ENCODE results near the gene RNF31. TPM values are rescaled to one million over a fixed set of nuclear protein-coding genes. Genes with fewer than 3 reads are reported as not detected.

Gene RNF31
- total RNA-seq = 10 to 100 TPM; 75.5 to 82.9 TPM
- polyA plus RNA-seq (2013, experiment 1 of 2) = 52.4 TPM
- 44.9 TPM for polyA plus RNA-seq (2013, experiment 2 of 2)
- long read RNA-seq, experiment 1, partial matches to known transcripts = 9 of 23 reads
- long read RNA-seq, experiment 1, other reads (novel, unspliced or antisense) = 9 of 23 reads
- long read RNA-seq, experiment 2, transcript RNF31-201 (21 exons, 3,627 nt) = major isoform, 21 of 47 reads
- long read RNA-seq, experiment 2, partial matches to known transcripts = 10 of 47 reads
- long read RNA-seq, experiment 2, other reads (novel, unspliced or antisense) = 14 of 47 reads
- long read RNA-seq, experiment 3, partial matches to known transcripts = 23 of 35 reads
- long read RNA-seq, experiment 3, other reads (novel, unspliced or antisense) = 8 of 35 reads
- long read RNA-seq, experiment 4, partial matches to known transcripts = 1 of 1 reads
- long read RNA-seq, experiment 4, other reads (novel, unspliced or antisense) = 0 of 1 reads

DNA sequence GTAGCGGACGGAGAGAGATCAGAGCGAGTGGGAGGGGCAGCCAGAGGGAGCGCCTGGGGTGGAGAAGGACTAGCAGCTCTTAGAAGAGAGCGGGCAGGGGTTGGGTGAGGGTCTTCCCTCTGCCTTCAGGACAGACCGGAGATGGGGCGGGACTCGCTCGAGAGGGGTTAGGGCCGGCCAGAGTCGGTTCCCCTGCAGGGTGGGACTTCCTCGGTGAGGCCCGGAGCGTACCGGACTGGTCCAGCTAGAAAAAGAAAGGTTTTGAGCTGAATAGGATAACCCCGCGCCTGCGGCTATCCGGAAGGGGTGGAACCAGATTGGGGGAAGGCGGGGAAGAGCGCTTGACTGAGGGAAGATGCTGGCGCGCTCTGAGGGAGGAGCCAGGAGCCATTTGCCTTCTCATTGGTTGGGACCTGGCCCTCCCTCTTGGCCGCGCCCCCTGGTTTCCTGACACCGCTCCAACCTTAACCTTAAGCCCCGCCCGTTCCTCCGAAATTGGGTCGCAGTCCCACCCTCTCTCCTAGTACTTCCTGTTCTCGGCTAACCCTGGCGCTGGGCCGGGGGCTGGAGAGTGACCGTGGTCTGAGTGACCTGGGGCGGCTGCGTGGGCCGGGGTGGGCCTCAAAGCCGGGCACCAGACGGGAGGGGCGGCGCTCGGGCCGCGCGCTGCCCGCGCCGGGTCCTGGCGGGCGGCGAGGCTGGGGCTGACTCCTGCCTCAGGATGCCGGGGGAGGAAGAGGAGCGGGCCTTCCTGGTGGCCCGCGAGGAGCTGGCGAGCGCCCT is at the start of gene RNF31:
RNF31 (plus strand) TSS at position 521 of the 783 bp plus-strand sequence; CDS start at position 722, 201 bp downstream.
- H3K9ac ChIP-seq (ENCODE audit: extremely low read depth, low read length, poor library complexity, severe bottlenecking) = peak within 1 kb of the TSS; percentile 66
- H3K4me3 Mint-ChIP-seq = peak within 1 kb of the TSS; percentile 92
- TF ChIP-seq, protein P1, sequence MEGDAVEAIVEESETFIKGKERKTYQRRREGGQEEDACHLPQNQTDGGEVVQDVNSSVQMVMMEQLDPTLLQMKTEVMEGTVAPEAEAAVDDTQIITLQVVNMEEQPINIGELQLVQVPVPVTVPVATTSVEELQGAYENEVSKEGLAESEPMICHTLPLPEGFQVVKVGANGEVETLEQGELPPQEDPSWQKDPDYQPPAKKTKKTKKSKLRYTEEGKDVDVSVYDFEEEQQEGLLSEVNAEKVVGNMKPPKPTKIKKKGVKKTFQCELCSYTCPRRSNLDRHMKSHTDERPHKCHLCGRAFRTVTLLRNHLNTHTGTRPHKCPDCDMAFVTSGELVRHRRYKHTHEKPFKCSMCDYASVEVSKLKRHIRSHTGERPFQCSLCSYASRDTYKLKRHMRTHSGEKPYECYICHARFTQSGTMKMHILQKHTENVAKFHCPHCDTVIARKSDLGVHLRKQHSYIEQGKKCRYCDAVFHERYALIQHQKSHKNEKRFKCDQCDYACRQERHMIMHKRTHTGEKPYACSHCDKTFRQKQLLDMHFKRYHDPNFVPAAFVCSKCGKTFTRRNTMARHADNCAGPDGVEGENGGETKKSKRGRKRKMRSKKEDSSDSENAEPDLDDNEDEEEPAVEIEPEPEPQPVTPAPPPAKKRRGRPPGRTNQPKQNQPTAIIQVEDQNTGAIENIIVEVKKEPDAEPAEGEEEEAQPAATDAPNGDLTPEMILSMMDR (conservative IDR thresholded peaks at IDR 0.05) = no peak
- no peaks in the 10 kb centered on the region for H3K27me3 Mint-ChIP-seq (ENCODE audit: insufficient read depth)
- H3K9me3 Mint-ChIP-seq = no peaks in the 10 kb centered on the region
- H3K4me3 ChIP-seq (ENCODE audit: low read length) = peak within 1 kb of the TSS; percentile 98
- DNase-seq = peak; percentile 98
- H3K27ac Mint-ChIP-seq = peak within 1 kb of the TSS; percentile 98
- peaks cover 49% of the 10 kb centered on the region for H3K36me3 Mint-ChIP-seq (ENCODE audit: low read depth)
- H3K27ac ChIP-seq (ENCODE audit: low read depth, low read length) = peak within 1 kb of the TSS; percentile 75
- no peaks in the 10 kb centered on the region for H3K9me3 ChIP-seq (ENCODE audit: control insufficient read depth, low read length)
- WGBS, 2 experiments (ENCODE audit: insufficient coverage in 1 of 2, insufficient read length in 1 of 2) = 0% methylated on average over 15 to 57 of the region's 57 CpGs
- peaks cover 57% of the 10 kb centered on the region for H3K36me3 ChIP-seq (ENCODE audit: control insufficient read depth, insufficient read depth, low read length)
- H3K4me1 ChIP-seq (ENCODE audit: control insufficient read depth, insufficient read depth, low read length) = peaks cover 6% of the 10 kb centered on the region
- peaks cover 20% of the 10 kb centered on the region for H3K4me1 Mint-ChIP-seq
- H3K27me3 ChIP-seq (ENCODE audit: control insufficient read depth, insufficient read depth, low read length, poor library complexity, severe bottlenecking) = no peaks in the 10 kb centered on the region

- Mint-ChIP-seq H3K27me3 (ENCODE audit: insufficient read depth) (peaks cover 2% of the 10 kb centered on the region), H3K4me1 (peaks cover 13% of the 10 kb centered on the region), H3K27ac (no peak overlapping the region), H3K36me3 (ENCODE audit: low read depth) (peaks cover 38% of the 10 kb centered on the region), H3K9me3 (peaks cover 5% of the 10 kb centered on the region), H3K4me3 (no peak overlapping the region)
- no peak overlapping the region for H3K27ac ChIP-seq (ENCODE audit: low read depth, low read length)
- H3K36me3 ChIP-seq (ENCODE audit: control insufficient read depth, insufficient read depth, low read length) = no peaks in the 10 kb centered on the region
- no peak overlapping the region for H3K4me3 ChIP-seq (ENCODE audit: low read length)
- H3K9ac ChIP-seq (ENCODE audit: extremely low read depth, low read length, poor library complexity, severe bottlenecking) = no peak overlapping the region
- 90 to 96% methylated on average over 9 to 16 of the region's 16 CpGs for WGBS, 2 experiments (ENCODE audit: insufficient coverage in 1 of 2, insufficient read length in 1 of 2)
- peaks cover 4% of the 10 kb centered on the region for H3K9me3 ChIP-seq (ENCODE audit: control insufficient read depth, low read length)
- no peaks in the 10 kb centered on the region for H3K27me3 ChIP-seq (ENCODE audit: control insufficient read depth, insufficient read depth, low read length, poor library complexity, severe bottlenecking)
- DNase-seq = no peak
- TF ChIP-seq, protein P1 (conservative IDR thresholded peaks at IDR 0.05) = no peak
- H3K4me1 ChIP-seq (ENCODE audit: control insufficient read depth, insufficient read depth, low read length) = no peaks in the 10 kb centered on the region
Observed at GRCh38 chr14:24098229-24098926, 48.9 kb upstream of the RNF31 start.
